Heart left ventricle (tissue), 16 donors: ENCODE data around the gene RNF141. TPM values are rescaled to one million over a fixed set of nuclear protein-coding genes. Genes with fewer than 3 reads are reported as not detected.

Source experiments
- ATAC-seq, 4 donors: fragments of 200-7000 bp; cut with Tn5 transposase; one replicate each; pipeline ENCODE4 v1.9.1; 2020 to 2022; ENCODE audit warnings: moderate library complexity in 4 of 4, mild to moderate bottlenecking in 3 of 4, moderate number of reproducible peaks in 1 of 4
- DNase-seq, 5 donors: peaks; one replicate each; pipeline ENCODE4 v3.0.0-alpha.2; 2020
- H3K27ac ChIP-seq, 12 donors: fragments of 200-600 bp; sonication (generic) in 4 of 12; one replicate each; pipeline versions ENCODE4 v1.5.0 to v1.8.0; 2016 to 2022; ENCODE audit warnings: mild to moderate bottlenecking in 2 of 12
- H3K27me3 ChIP-seq, 9 donors: fragments of 200-600 bp; sonication (generic) in 2 of 9; one replicate each; pipeline versions ENCODE4 v1.5.1 to v1.8.0; 2016 to 2022; ENCODE audit warnings: mild to moderate bottlenecking in 3 of 9
- H3K36me3 ChIP-seq, 9 donors: fragments of 200-600 bp; sonication (generic) in 2 of 9; one replicate each; pipeline versions ENCODE4 v1.5.0 to v1.8.0; 2018 to 2022; ENCODE audit warnings: mild to moderate bottlenecking in 2 of 9
- H3K4me1 ChIP-seq, 12 donors: fragments of 200-600 bp; sonication (generic) in 4 of 12; one replicate each; pipeline versions ENCODE4 v1.5.0 to v1.8.0; 2016 to 2022; ENCODE audit warnings: mild to moderate bottlenecking in 3 of 12
- H3K4me3 ChIP-seq, 12 donors: fragments of 200-600 bp; sonication (generic) in 4 of 12; one replicate each; pipeline versions ENCODE4 v1.5.0 to v1.8.0; 2017 to 2022; ENCODE audit warnings: mild to moderate bottlenecking in 9 of 12, moderate library complexity in 4 of 12
- H3K9me3 ChIP-seq, 12 donors: fragments of 200-600 bp; sonication (generic) in 4 of 12; one replicate each; pipeline versions ENCODE4 v1.5.0 to v1.8.0; 2016 to 2022; ENCODE audit warnings: mild to moderate bottlenecking in 1 of 12
- POLR2A ChIP-seq, 2 donors: fragments of 450-650 bp; IDR thresholded peaks; one replicate each; pipeline ENCODE4 v1.6.1; 2017; ENCODE audit warnings: antibody characterized with exemption in 2 of 2, mild to moderate bottlenecking in 2 of 2, moderate library complexity in 2 of 2
- WGBS, 4 donors: extraction: QIAGEN DNeasy Blood & Tissue Kit in 2 of 4; methylation state at CpG; one replicate each; pipeline versions ENCODE4 v1.1.5 to v1.1.7; 2013 to 2018; 5-methylcytosine and 5-hydroxymethylcytosine counted together
- intact Hi-C, 10 donors: fragments of 100-400 bp; cut with DNase I; formaldehyde crosslinking; loops; one replicate each; pipeline versions ENCODE4 v1.11.1 to v1.14.2; 2022
- polyA plus RNA-seq, 2 donors: library from polyadenylated mRNA; stranded (reverse); fragments of 200-250 nt; gene quantifications; one replicate each; pipeline ENCODE4 v1.2.3, GENCODE V29; 2013
- total RNA-seq, 9 donors: library from RNA; depleted of rRNA in 2 of 9; stranded (reverse); fragments of >200 nt in 2 of 9; fragmentation: NEBNext Ultra II Directional in 3 of 9; extraction: Animal tissue kit (Norgen Biotek cat#: 25700) in 3 of 9; gene quantifications; one replicate each; pipeline versions ENCODE4 v1.1.0 to v1.2.4, GENCODE V29; 2016 to 2023
- TF ChIP-seq, protein P1 (sequence below), 12 donors: fragments of 200-600 bp; sonication (generic) in 4 of 12; IDR thresholded peaks; one replicate each; pipeline versions ENCODE4 v1.5.0 to v1.8.0; 2018 to 2022; ENCODE audit warnings: antibody characterized with exemption in 12 of 12, mild to moderate bottlenecking in 5 of 12
- donor health status: ischemic (EF 13 %, LVEDD 7.1; RV severe dilation, severe dysfunction).
- donor health status: healthy with polysubstance abuse.
- donor health status: DM: no; HTN: yes; CAD: no.
- donor health status: DM: no; HTN: no; CAD: no.
- donor health status: ischemic (EF 25% LVEDD 6.9; RV normal size, moderate dysfunction).
- donor health status: ischemic (EF 25% LVEDD 5.7; RV mildly dilated, moderate dysfunction).
- donor health status: healthy.
- donor health status: DM: yes; HTN: yes; CAD: no.
- donor health status: ischemic (EF 35%, LVEDD 5.7; RV mildly dilated, moderate dysfunction).
- donor health status: nonischemic (EF 11% LVEDD 7.7; RV severe dilation, severe dysfunction).
- donor health status: DM: yes; HTN: yes; CAD: no.
- donor health status: PGD.
- donor health status: ischemic (EF 29% LVEDD 5.4; RV normal size, mild dysfunction).
- donor health status: nonischemic (EF 23%, LVEDD 6.1; RV moderate dilation, normal function).

The RNF141 gene
- total and polyA plus RNA-seq, 11 donors = 7.8 to 42.8 (median 30.7) TPM

DNA sequence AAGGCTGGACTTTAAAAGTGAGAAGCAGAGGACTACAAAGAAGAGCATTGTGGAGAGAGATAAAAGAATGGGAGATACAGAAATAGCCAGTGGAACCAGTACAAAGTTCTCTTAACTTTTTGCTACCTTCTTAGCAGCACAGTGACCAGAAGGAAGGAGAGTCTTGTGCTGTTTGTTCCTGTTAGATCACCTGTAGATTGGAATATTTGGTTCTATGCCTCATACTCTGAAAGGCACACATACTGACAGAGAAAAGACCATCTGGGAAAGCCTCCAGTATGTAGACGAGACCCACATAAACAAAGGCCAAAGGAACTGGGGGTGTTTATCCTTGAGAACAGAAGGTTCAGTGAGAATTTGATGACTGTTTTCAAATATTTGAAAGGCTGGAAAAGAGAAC, 18.7 kb downstream of the RNF141 start:
- peaks cover 0 to 99% (median 92%) of the 10 kb centered on the region in 9 donors for H3K36me3 ChIP-seq
- no peak for TF ChIP-seq POLR2A (IDR thresholded peaks at IDR 0.05)
- TF ChIP-seq, protein P1, sequence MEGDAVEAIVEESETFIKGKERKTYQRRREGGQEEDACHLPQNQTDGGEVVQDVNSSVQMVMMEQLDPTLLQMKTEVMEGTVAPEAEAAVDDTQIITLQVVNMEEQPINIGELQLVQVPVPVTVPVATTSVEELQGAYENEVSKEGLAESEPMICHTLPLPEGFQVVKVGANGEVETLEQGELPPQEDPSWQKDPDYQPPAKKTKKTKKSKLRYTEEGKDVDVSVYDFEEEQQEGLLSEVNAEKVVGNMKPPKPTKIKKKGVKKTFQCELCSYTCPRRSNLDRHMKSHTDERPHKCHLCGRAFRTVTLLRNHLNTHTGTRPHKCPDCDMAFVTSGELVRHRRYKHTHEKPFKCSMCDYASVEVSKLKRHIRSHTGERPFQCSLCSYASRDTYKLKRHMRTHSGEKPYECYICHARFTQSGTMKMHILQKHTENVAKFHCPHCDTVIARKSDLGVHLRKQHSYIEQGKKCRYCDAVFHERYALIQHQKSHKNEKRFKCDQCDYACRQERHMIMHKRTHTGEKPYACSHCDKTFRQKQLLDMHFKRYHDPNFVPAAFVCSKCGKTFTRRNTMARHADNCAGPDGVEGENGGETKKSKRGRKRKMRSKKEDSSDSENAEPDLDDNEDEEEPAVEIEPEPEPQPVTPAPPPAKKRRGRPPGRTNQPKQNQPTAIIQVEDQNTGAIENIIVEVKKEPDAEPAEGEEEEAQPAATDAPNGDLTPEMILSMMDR (IDR thresholded peaks at IDR 0.05) = no peak

DNA sequence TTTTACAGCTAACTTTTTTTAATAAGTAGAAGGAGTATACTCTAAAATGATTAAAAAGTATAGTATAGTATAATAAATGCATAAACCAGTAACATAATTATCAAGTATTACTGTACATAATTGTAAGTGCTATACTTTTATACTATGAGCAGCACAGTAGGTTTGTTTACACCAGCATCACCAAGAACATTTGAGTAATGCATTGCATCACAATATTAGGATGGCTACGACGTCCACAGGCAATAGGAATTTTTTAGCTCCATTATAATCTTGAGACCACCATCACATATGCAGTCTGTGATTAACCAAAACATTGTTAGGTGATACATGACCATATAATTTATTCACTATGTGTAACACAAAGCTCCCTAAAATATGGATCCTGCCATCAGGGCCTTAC, 20.4 kb downstream of the RNF141 start:
- Histone ChIP-seq H3K27ac (no peak overlapping the region), H3K4me1 (no peaks in the 10 kb centered on the region), H3K27me3 (no peaks in the 10 kb centered on the region), H3K9me3 (no peaks in the 10 kb centered on the region), H3K36me3 (peaks cover 0 to 93% (median 78%) of the 10 kb centered on the region in 9 donors), H3K4me3 (no peak overlapping the region)
- 88 to 94% (median 92%) methylated on average over 2 of the region's 2 CpGs for WGBS, 4 donors
- intact Hi-C loops = no loop called here
- no peak for ATAC-seq
- no peak for DNase-seq
- TF ChIP-seq, protein P1 (IDR thresholded peaks at IDR 0.05) = no peak
- TF ChIP-seq POLR2A (IDR thresholded peaks at IDR 0.05) = no peak

More for the DNA sequence above, 18.7 kb downstream of the RNF141 start:
- no peaks in the 10 kb centered on the region for H3K4me1 ChIP-seq
- no peaks in the 10 kb centered on the region for H3K27me3 ChIP-seq
- no peak for DNase-seq
- intact Hi-C loops = no loop called here
- 70 to 75% (median 73%) methylated on average over 1 of the region's 1 CpG for WGBS, 4 donors
- no peak for ATAC-seq
- no peaks in the 10 kb centered on the region for H3K9me3 ChIP-seq
- H3K4me3 ChIP-seq = no peak overlapping the region
- no peak overlapping the region for H3K27ac ChIP-seq

DNA sequence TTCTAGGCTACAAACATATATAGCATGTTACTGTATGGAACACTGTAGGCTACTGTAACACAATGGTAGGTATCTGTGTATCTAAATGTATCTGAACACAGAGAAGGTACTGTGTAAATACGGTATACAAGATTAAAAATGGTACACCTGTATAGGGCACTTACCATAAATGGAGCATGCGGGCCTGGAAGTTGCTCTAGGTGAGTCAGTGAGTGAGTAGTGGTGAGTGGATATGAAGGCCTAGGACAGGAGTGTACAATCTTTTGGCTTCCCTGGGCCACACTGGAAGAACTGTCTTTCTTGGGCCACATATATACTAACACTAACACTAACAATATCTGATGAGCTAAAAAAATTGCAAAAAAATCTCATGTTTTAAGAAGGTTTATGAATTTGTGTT, 21.4 kb downstream of the RNF141 start:
- intact Hi-C loops = loop anchor here (5.0 to 10.0 kb wide), 4 partner anchors 112 to 218 kb away; no protein-coding TSS in a partner anchor
- ATAC-seq (no peak), DNase-seq (no peak)
- H3K27ac ChIP-seq = no peak overlapping the region
- no peak for TF ChIP-seq POLR2A (IDR thresholded peaks at IDR 0.05)
- TF ChIP-seq, protein P1 (IDR thresholded peaks at IDR 0.05) = no peak
- no peaks in the 10 kb centered on the region for H3K27me3 ChIP-seq
- no peak overlapping the region for H3K4me3 ChIP-seq
- no peaks in the 10 kb centered on the region for H3K9me3 ChIP-seq
- WGBS, 4 donors = 94 to 100% (median 100%) methylated on average over 2 of the region's 2 CpGs
- H3K36me3 ChIP-seq = peaks cover 0 to 89% (median 68%) of the 10 kb centered on the region in 9 donors
- peaks cover 0 to 6% (median under 1%) of the 10 kb centered on the region in 12 donors for H3K4me1 ChIP-seq

DNA sequence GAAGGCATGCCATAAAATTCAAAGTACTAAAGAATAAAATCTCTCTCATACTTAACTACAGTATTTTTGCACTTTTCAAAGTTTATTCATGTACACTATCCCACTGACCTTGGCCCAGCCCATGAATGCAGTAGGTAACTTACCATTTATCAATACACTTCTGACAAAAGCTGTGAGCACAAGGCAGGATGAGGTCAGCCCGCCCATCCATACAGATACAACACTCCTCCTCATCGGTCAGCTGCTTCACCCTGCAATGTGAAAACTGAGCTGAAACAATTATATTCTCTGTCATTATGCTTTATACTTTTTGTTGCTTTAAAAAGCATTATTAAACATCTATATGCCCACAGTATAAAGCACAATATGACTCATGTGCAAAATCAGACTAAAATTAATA, 22.1 kb downstream of the RNF141 start:
- peaks cover 0 to 82% (median 61%) of the 10 kb centered on the region in 9 donors for H3K36me3 ChIP-seq
- TF ChIP-seq, protein P1 (IDR thresholded peaks at IDR 0.05) = no peak
- TF ChIP-seq POLR2A (IDR thresholded peaks at IDR 0.05) = no peak
- no peak for ATAC-seq
- H3K27ac ChIP-seq = no peak overlapping the region
- intact Hi-C loops = loop anchor here (5.0 to 10.0 kb wide), 4 partner anchors 112 to 218 kb away; no protein-coding TSS in a partner anchor
- WGBS, 4 donors = 89 to 97% (median 91%) methylated on average over 2 of the region's 2 CpGs
- no peaks in the 10 kb centered on the region for H3K27me3 ChIP-seq
- no peaks in the 10 kb centered on the region for H3K9me3 ChIP-seq
- H3K4me3 ChIP-seq = no peak overlapping the region
- DNase-seq = no peak
- H3K4me1 ChIP-seq = peaks cover 0 to 10% (median under 1%) of the 10 kb centered on the region in 12 donors
